GM12878 (cell line): ENCODE data around the gene RIPOR3. TPM values are rescaled to one million over a fixed set of nuclear protein-coding genes. Genes with fewer than 3 reads are reported as not detected.

Source experiments
- ATAC-seq: fragments of 200-7000 bp; cut with Tn5 transposase; 3 replicates; pipeline ENCODE4 v1.9.1; 2020; ENCODE audit warnings: mild to moderate bottlenecking, moderate library complexity
- BruUV-seq: library from RNA; stranded (reverse); fragments of 400-500 nt; replicated peaks from 2 replicates; lab custom pipeline; 2021; lab: Mats Ljungman, UMichigan
- CTCF ChIA-PET: fragments of 300-600 bp; sonication (Branson Sonifier 250); formaldehyde crosslinking; extraction: SDS; loops from one replicate; lab custom pipeline; 2021; ENCODE audit warnings: inconsistent platforms; lab: Yijun Ruan, JAX
- POLR2A ChIA-PET: fragments of 350-600 bp; formaldehyde crosslinking; extraction: SDS; loops from one replicate; lab custom pipeline; 2021; ENCODE audit warnings: inconsistent platforms; lab: Charles Lee
- RAD21 ChIA-PET: fragments of 300-600 bp; sonication (Branson Sonifier 250); formaldehyde crosslinking; loops from one replicate; lab custom pipeline; 2023; ENCODE audit warnings: antibody characterized with exemption; ENCODE audit not compliant: unreplicated experiment; lab: Charles Lee
- SMC1A ChIA-PET: fragments of 300-600 bp; sonication (Branson Sonifier 250); formaldehyde crosslinking; loops from one replicate; lab custom pipeline; 2023; ENCODE audit not compliant: unreplicated experiment, uncharacterized antibody; lab: Charles Lee
- DNase-seq: peaks from one replicate; pipeline ENCODE4 v3.0.0-alpha.2; 2011; ENCODE audit warnings: low read depth, low spot score
- FAIRE-seq: peaks from 3 replicates; lab custom pipeline; 2011; peaks lifted over from hg19 to GRCh38; lab: Jason Lieb, UNC
- H2AFZ ChIP-seq: 2 replicates; pipeline ENCODE4 v1.6.0; 2011; ENCODE audit warnings: low read depth, low read length, control low read depth; ENCODE audit not compliant: control insufficient read depth
- H3K27ac ChIP-seq: 2 replicates; pipeline ENCODE4 v1.5.1; 2011; ENCODE audit warnings: control low read depth; ENCODE audit not compliant: control insufficient read depth, insufficient read depth
- H3K27me3 ChIP-seq, 2 experiments: replicated peaks in 1 of 2; 2 replicates each; pipeline versions ENCODE4 v1.6.0 to v1.6.1; 2011; ENCODE audit warnings: low read length in 1 of 2; ENCODE audit not compliant: control insufficient read depth in 2 of 2, insufficient read depth in 2 of 2
- H3K36me3 ChIP-seq, 2 experiments: 2 replicates each; pipeline ENCODE4 v1.5.1; 2011; ENCODE audit warnings: low read length in 1 of 2; ENCODE audit not compliant: control insufficient read depth in 2 of 2, insufficient read depth in 2 of 2
- H3K4me1 ChIP-seq: 2 replicates; pipeline ENCODE4 v1.6.1; 2011; ENCODE audit warnings: mild to moderate bottlenecking, low read length, moderate library complexity, mixed read lengths; ENCODE audit not compliant: control insufficient read depth, insufficient read depth
- H3K4me2 ChIP-seq: 2 replicates; pipeline ENCODE4 v1.6.0; 2011; ENCODE audit warnings: control low read depth; ENCODE audit not compliant: control insufficient read depth, insufficient read depth
- H3K4me3 ChIP-seq: fragments of 200-600 bp; sonication (generic); 2 replicates; pipeline ENCODE4 v1.5.1; 2016
- H3K79me2 ChIP-seq: 2 replicates; pipeline ENCODE4 v1.6.0; 2011; ENCODE audit warnings: low read length; ENCODE audit not compliant: control insufficient read depth, insufficient read depth
- H3K9ac ChIP-seq: 2 replicates; pipeline ENCODE4 v1.8.0; 2011; ENCODE audit warnings: low read length, control low read depth, mixed read lengths; ENCODE audit not compliant: control insufficient read depth, insufficient read depth
- H3K9me3 ChIP-seq: replicated peaks from 3 replicates; pipeline ENCODE4 v1.5.1; 2011; ENCODE audit warnings: mild to moderate bottlenecking, low read length; ENCODE audit not compliant: control insufficient read depth, insufficient read depth
- H4K20me1 ChIP-seq: 2 replicates; pipeline ENCODE4 v1.6.0; 2011; ENCODE audit not compliant: control insufficient read depth, insufficient read depth
- WGBS: methylation state at CpG from one replicate; pipeline ENCODE4 v1.1.6; 2016; ENCODE audit warnings: low lambda C conversion rate; ENCODE audit not compliant: insufficient replicate concordance, insufficient coverage; ENCODE audit errors: missing lambda C conversion rate; 5-methylcytosine and 5-hydroxymethylcytosine counted together
- in situ Hi-C: fragments of 300-500 bp; cut with MboI; formaldehyde crosslinking; loops from 9 replicates; pipeline ENCODE4 v1.14.3; 2018; ENCODE audit warnings: mixed read lengths
- intact Hi-C: fragments of 100-400 bp; cut with micrococcal nuclease; formaldehyde crosslinking; loops from one replicate; pipeline ENCODE4 v1.14.2; 2022; ENCODE audit not compliant: unreplicated experiment
- polyA plus RNA-seq, 11 experiments: library from polyadenylated mRNA; depleted of rRNA in 4 of 11; unstranded in 6 of 11; stranded (reverse) in 5 of 11; fragments of >200 nt; fragmentation: Nextera tagmentation in 4 of 11; fragmentation: Illumina TruSeq in 1 of 11; extraction: Ambion mirVana in 4 of 11; extraction: Trizol in 1 of 11; gene quantifications; 1 replicate in 1 of 11; 2 replicates in 10 of 11; pipeline versions ENCODE4 v1.2.1 to v1.2.3, GENCODE V29; 2011 to 2016; ENCODE audit warnings: inconsistent platforms in 2 of 11, missing spikeins in 2 of 11, low read depth in 1 of 11
- total RNA-seq, 4 experiments: library from RNA; depleted of rRNA in 3 of 4; stranded (reverse); fragments of >200 nt in 3 of 4; fragmentation: Illumina TruSeq in 1 of 4; extraction: Trizol in 1 of 4; gene quantifications; 2 replicates each; pipeline versions ENCODE4 v1.2.1 to v1.2.3, GENCODE V29; 2013 to 2021
- TF ChIP-seq, protein P1 (sequence below): IDR thresholded peaks from 2 replicates; pipeline ENCODE4 v1.6.1; 2012; ENCODE audit warnings: low read length, inconsistent platforms
- TF ChIP-seq, protein P2 (sequence below): fragments of 450-650 bp; IDR thresholded peaks from 2 replicates; pipeline ENCODE4 v1.6.1; 2016; ENCODE audit warnings: mild to moderate bottlenecking, moderate library complexity, borderline replicate concordance

Gene RIPOR3
- total and polyA plus RNA-seq, 10 of the 15 experiments (the other 5 are each of a cell fraction or from before 2014, with no cell fraction given), result 0.04 to 0.55 (median 0.12) TPM; not detected in 6

DNA sequence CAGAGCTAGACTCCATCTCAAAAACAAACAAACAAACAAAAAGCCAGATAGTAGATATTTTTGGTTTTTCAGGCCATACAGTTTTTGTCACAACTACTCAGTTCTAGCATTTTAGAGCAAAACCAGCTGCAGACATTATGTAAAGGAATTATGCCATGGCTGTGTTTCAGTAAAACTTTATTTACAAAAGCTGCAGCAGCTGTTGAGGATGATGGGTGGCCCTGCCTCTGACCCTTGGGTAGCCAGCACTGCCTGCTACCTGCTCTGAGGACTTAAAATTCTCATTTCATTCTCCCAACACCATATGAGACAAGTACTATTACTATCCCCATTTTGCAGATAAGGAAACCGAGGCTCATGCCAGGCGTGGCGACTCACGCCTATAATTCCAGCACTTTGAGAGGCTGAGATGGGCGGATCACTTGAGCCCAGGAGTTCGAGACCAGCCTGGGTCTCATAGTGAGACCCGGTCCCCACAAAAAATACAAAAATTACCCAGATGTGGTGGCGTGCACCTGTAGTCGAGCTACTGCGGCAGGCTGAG is 56.3 kb downstream of the RIPOR3 start:
- Histone ChIP-seq H4K20me1 (no peaks in the 10 kb centered on the region), H3K79me2 (no peaks in the 10 kb centered on the region), H3K27me3 (no peaks in the 10 kb centered on the region; a peak in 1 of 4 replicates), H3K4me2 (no peak overlapping the region), H2AFZ (no peak overlapping the region), H3K4me3 (no peak overlapping the region), H3K9ac (no peak overlapping the region), H3K27ac (no peak overlapping the region), H3K4me1 (no peaks in the 10 kb centered on the region), H3K9me3 (no peaks in the 10 kb centered on the region), H3K36me3 (no peaks in the 10 kb centered on the region)
- DNase-seq, result no peak
- no TSS peak for BruUV-seq
- no peak for FAIRE-seq
- ChIA-PET SMC1A (no interaction called here), CTCF (interaction anchor here (0.6 to 2.3 kb wide), 8 partner anchors 9 to 152 kb away, joined by 3 to 6 read pairs (median 4); no protein-coding TSS in a partner anchor), POLR2A (no interaction called here), RAD21 (no interaction called here)
- ATAC-seq, result no peak
- TF ChIP-seq, protein P1, sequence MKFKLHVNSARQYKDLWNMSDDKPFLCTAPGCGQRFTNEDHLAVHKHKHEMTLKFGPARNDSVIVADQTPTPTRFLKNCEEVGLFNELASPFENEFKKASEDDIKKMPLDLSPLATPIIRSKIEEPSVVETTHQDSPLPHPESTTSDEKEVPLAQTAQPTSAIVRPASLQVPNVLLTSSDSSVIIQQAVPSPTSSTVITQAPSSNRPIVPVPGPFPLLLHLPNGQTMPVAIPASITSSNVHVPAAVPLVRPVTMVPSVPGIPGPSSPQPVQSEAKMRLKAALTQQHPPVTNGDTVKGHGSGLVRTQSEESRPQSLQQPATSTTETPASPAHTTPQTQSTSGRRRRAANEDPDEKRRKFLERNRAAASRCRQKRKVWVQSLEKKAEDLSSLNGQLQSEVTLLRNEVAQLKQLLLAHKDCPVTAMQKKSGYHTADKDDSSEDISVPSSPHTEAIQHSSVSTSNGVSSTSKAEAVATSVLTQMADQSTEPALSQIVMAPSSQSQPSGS, result no peak
- TF ChIP-seq, protein P2, sequence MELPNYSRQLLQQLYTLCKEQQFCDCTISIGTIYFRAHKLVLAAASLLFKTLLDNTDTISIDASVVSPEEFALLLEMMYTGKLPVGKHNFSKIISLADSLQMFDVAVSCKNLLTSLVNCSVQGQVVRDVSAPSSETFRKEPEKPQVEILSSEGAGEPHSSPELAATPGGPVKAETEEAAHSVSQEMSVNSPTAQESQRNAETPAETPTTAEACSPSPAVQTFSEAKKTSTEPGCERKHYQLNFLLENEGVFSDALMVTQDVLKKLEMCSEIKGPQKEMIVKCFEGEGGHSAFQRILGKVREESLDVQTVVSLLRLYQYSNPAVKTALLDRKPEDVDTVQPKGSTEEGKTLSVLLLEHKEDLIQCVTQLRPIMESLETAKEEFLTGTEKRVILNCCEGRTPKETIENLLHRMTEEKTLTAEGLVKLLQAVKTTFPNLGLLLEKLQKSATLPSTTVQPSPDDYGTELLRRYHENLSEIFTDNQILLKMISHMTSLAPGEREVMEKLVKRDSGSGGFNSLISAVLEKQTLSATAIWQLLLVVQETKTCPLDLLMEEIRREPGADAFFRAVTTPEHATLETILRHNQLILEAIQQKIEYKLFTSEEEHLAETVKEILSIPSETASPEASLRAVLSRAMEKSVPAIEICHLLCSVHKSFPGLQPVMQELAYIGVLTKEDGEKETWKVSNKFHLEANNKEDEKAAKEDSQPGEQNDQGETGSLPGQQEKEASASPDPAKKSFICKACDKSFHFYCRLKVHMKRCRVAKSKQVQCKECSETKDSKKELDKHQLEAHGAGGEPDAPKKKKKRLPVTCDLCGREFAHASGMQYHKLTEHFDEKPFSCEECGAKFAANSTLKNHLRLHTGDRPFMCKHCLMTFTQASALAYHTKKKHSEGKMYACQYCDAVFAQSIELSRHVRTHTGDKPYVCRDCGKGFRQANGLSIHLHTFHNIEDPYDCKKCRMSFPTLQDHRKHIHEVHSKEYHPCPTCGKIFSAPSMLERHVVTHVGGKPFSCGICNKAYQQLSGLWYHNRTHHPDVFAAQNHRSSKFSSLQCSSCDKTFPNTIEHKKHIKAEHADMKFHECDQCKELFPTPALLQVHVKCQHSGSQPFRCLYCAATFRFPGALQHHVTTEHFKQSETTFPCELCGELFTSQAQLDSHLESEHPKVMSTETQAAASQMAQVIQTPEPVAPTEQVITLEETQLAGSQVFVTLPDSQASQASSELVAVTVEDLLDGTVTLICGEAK, result peak; percentile 52; the same call in 1 of the 2 replicates
- in situ Hi-C loops, result no loop called here
- intact Hi-C loops, result loop anchor here (5.0 kb wide), 1 partner anchor 158 kb away; no protein-coding TSS in a partner anchor
- 58% methylated on average over 10 of the region's 10 CpGs for WGBS
